H1 (cell line): ENCODE measurements around the gene TRIP13. TPM values are rescaled to one million over a fixed set of nuclear protein-coding genes. Genes with fewer than 3 reads are reported as not detected.

Source experiments
- ATF3 ChIP-seq: IDR thresholded peaks from 2 replicates; pipeline ENCODE4 v1.6.1; 2011; ENCODE audit warnings: low read depth, mild to moderate bottlenecking, low read length; ENCODE audit not compliant: insufficient read depth
- polyA plus RNA-seq, 7 experiments: library from polyadenylated mRNA; depleted of rRNA in 3 of 7; stranded (reverse) in 5 of 7; unstranded in 2 of 7; fragments of >200 nt in 5 of 7; fragments of 200-250 nt in 2 of 7; gene quantifications; 1 replicate in 5 of 7; 2 replicates in 1 of 7; 4 replicates in 1 of 7; pipeline versions ENCODE4 v1.2.1 to v1.2.3, GENCODE V29; 2011 to 2013; ENCODE audit warnings: missing spikeins in 2 of 7, mixed read lengths in 2 of 7
- total RNA-seq: library from RNA; stranded (reverse); fragmentation: NEBNext Ultra II Directional; extraction: Animal tissue kit (Norgen Biotek cat#: 25700); gene quantifications from 2 replicates; pipeline ENCODE4 v1.2.1, GENCODE V29; 2021

Gene TRIP13
- total and polyA plus RNA-seq, 2 of the 8 experiments (the other 6 are each of a cell fraction or from before 2014, with no cell fraction given) = 20.0 to 39.2 TPM

- no peak for TF ChIP-seq ATF3
Measured at GRCh38 chr5:908172-908571, 15.5 kb downstream of the TRIP13 start (continued).
